A549 (cell line): ENCODE measurements around the gene MSTN. TPM values are rescaled to one million over a fixed set of nuclear protein-coding genes. Genes with fewer than 3 reads are reported as not detected.

Experiments used
- ATAC-seq, 2 experiments: fragments of 200-7000 bp in 1 of 2; fragments of >200 bp in 1 of 2; cut with Nextera tagmentation in 1 of 2; cut with Tn5 transposase in 1 of 2; 3 replicates each; pipeline versions ENCODE4 v1.8.0 to v1.9.1; 2018 to 2020; ENCODE audit warnings: mild to moderate bottlenecking in 1 of 2, moderate library complexity in 1 of 2
- CTCF ChIA-PET: fragments of 300-600 bp; sonication (Branson Sonifier 250); formaldehyde crosslinking; extraction: SDS; loops from one replicate; lab custom pipeline; 2021; ENCODE audit warnings: antibody characterized with exemption, inconsistent platforms; lab: Yijun Ruan, JAX
- POLR2A ChIA-PET: fragments of 350-600 bp; formaldehyde crosslinking; extraction: SDS; loops from one replicate; lab custom pipeline; 2021; ENCODE audit warnings: antibody characterized with exemption, inconsistent platforms; lab: Yijun Ruan, JAX
- DNase-seq, 2 experiments: peaks; one replicate each; pipeline versions ENCODE4 v3.0.0 to v3.0.0-alpha.2; 2011 to 2016; ENCODE audit warnings: low read depth in 1 of 2, low spot score in 1 of 2
- FAIRE-seq: peaks from 2 replicates; lab custom pipeline; 2011; peaks lifted over from hg19 to GRCh38; lab: Jason Lieb, UNC
- H3K27ac ChIP-seq, 2 experiments: fragments of >200 bp; sonication (Bioruptor Twin); formaldehyde crosslinking; 3 replicates each; pipeline ENCODE4 v1.5.1; 2016 to 2017
- H3K4me1 ChIP-seq: fragments of >200 bp; sonication (Bioruptor Twin); formaldehyde crosslinking; 3 replicates; pipeline ENCODE4 v1.6.1; 2016
- H3K4me2 ChIP-seq: fragments of >200 bp; sonication (Bioruptor Twin); formaldehyde crosslinking; 3 replicates; pipeline ENCODE4 v1.6.1; 2016
- H3K4me3 ChIP-seq: fragments of >200 bp; sonication (Bioruptor Twin); formaldehyde crosslinking; 3 replicates; pipeline ENCODE4 v1.5.1; 2016
- H3K9me3 ChIP-seq: fragments of >200 bp; sonication (Bioruptor Twin); formaldehyde crosslinking; 3 replicates; pipeline ENCODE4 v1.6.1; 2016
- ATOH8 ChIP-seq: fragments of 250-450 bp; sonication (Bioruptor Pico); IDR thresholded peaks from 2 replicates; pipeline ENCODE4 v1.5.0; 2020; ENCODE audit warnings: low read depth, mild to moderate bottlenecking, moderate library complexity
- BCL3 ChIP-seq: fragments of >200 bp; sonication (Bioruptor Twin); formaldehyde crosslinking; IDR thresholded peaks from 3 replicates; pipeline ENCODE4 v1.6.1; 2016
- CBX8 ChIP-seq: fragments of 200-600 bp; sonication (generic); IDR thresholded peaks from 2 replicates; pipeline ENCODE4 v1.6.1; 2016
- CHD2 ChIP-seq: fragments of 150-350 bp; IDR thresholded peaks from 2 replicates; pipeline ENCODE4 v1.6.1; 2014; ENCODE audit warnings: low read length; ENCODE audit not compliant: partially characterized antibody
- CHD4 ChIP-seq: fragments of 200-600 bp; sonication (generic); IDR thresholded peaks from 2 replicates; pipeline ENCODE4 v1.6.1; 2016; ENCODE audit warnings: antibody characterized with exemption, mild to moderate bottlenecking, borderline replicate concordance
- CTCF ChIP-seq: fragments of >200 bp; sonication (Bioruptor Twin); formaldehyde crosslinking; IDR thresholded peaks from 3 replicates; pipeline ENCODE4 v1.5.1; 2016
- EHF ChIP-seq: fragments of 250-450 bp; sonication (Bioruptor Pico); IDR thresholded peaks from 2 replicates; pipeline ENCODE4 v1.5.0; 2020; ENCODE audit warnings: mild to moderate bottlenecking
- EHMT2 ChIP-seq: fragments of 200-600 bp; sonication (generic); IDR thresholded peaks from 2 replicates; pipeline ENCODE4 v1.6.1; 2016; ENCODE audit warnings: antibody characterized with exemption, low read depth, mild to moderate bottlenecking, moderate library complexity
- ESRRA ChIP-seq: fragments of 150-350 bp; IDR thresholded peaks from 2 replicates; pipeline ENCODE4 v1.6.1; 2014; ENCODE audit warnings: mild to moderate bottlenecking, low read length, borderline replicate concordance
- FOSB ChIP-seq: fragments of 250-450 bp; sonication (Bioruptor Pico); IDR thresholded peaks from 2 replicates; pipeline ENCODE4 v1.5.0; 2020; ENCODE audit warnings: mild to moderate bottlenecking, moderate library complexity
- FOSL2 ChIP-seq, 2 experiments: fragments of 450-650 bp in 1 of 2; fragments of >200 bp in 1 of 2; sonication (Bioruptor Twin) in 1 of 2; formaldehyde crosslinking; IDR thresholded peaks; 2 replicates each; pipeline versions ENCODE4 v1.5.0 to v1.6.1; 2016 to 2020; ENCODE audit warnings: mild to moderate bottlenecking in 1 of 2, moderate library complexity in 1 of 2
- HES2 ChIP-seq: fragments of >200 bp; sonication (Bioruptor Twin); formaldehyde crosslinking; IDR thresholded peaks from 2 replicates; pipeline ENCODE4 v1.6.1; 2016
- HEYL ChIP-seq: fragments of 250-450 bp; sonication (Bioruptor Pico); IDR thresholded peaks from 2 replicates; pipeline ENCODE4 v1.8.0; 2021; ENCODE audit warnings: mild to moderate bottlenecking, moderate library complexity
- HOXA7 ChIP-seq: fragments of 250-450 bp; sonication (Bioruptor Pico); IDR thresholded peaks from 2 replicates; pipeline ENCODE4 v1.5.0; 2020; ENCODE audit warnings: mild to moderate bottlenecking, moderate library complexity
- JUNB ChIP-seq: fragments of >200 bp; sonication (Bioruptor Twin); formaldehyde crosslinking; IDR thresholded peaks from 2 replicates; pipeline ENCODE4 v1.6.1; 2016
- KDM5A ChIP-seq: fragments of 200-600 bp; sonication (generic); IDR thresholded peaks from 2 replicates; pipeline ENCODE4 v1.6.1; 2016; ENCODE audit warnings: antibody characterized with exemption, mild to moderate bottlenecking
- MAFK ChIP-seq: fragments of 450-650 bp; IDR thresholded peaks from 2 replicates; pipeline ENCODE4 v1.6.1; 2014; ENCODE audit not compliant: partially characterized antibody
- MAX ChIP-seq: IDR thresholded peaks from 2 replicates; pipeline ENCODE4 v1.6.1; 2012
- MAZ ChIP-seq: fragments of 150-350 bp; IDR thresholded peaks from 2 replicates; pipeline ENCODE4 v1.6.1; 2014; ENCODE audit warnings: antibody characterized with exemption, low read depth, low read length, borderline replicate concordance
- MYC ChIP-seq: IDR thresholded peaks from 2 replicates; pipeline ENCODE4 v1.6.1; 2012; ENCODE audit warnings: mild to moderate bottlenecking, inconsistent platforms, low read length, improper control_type of control experiment, borderline replicate concordance
- NFE2L2 ChIP-seq: fragments of 150-350 bp; conservative IDR thresholded peaks from 2 replicates; pipeline ENCODE4 v1.6.1; 2014; ENCODE audit warnings: low read length
- PBX3 ChIP-seq: IDR thresholded peaks from 2 replicates; pipeline ENCODE4 v1.6.1; 2012
- PHF8 ChIP-seq: fragments of 200-600 bp; sonication (generic); IDR thresholded peaks from 2 replicates; pipeline ENCODE4 v1.6.1; 2016; ENCODE audit warnings: low read depth, mild to moderate bottlenecking, antibody characterized with exemption, moderate library complexity, borderline replicate concordance
- RARB ChIP-seq: fragments of 250-450 bp; sonication (Bioruptor Pico); IDR thresholded peaks from 2 replicates; pipeline ENCODE4 v1.8.0; 2021; ENCODE audit warnings: mild to moderate bottlenecking, moderate library complexity
- RNF2 ChIP-seq: fragments of 200-600 bp; sonication (generic); IDR thresholded peaks from 2 replicates; pipeline ENCODE4 v1.6.1; 2016; ENCODE audit warnings: low read depth, mild to moderate bottlenecking, antibody characterized with exemption, moderate library complexity, borderline replicate concordance
- TFCP2L1 ChIP-seq: fragments of 250-450 bp; sonication (Bioruptor Pico); IDR thresholded peaks from 2 replicates; pipeline ENCODE4 v1.5.0; 2021; ENCODE audit warnings: mild to moderate bottlenecking
- ZC3H11A ChIP-seq: fragments of 450-650 bp; IDR thresholded peaks from 2 replicates; pipeline ENCODE4 v1.6.1; 2014; ENCODE audit warnings: antibody characterized with exemption, mild to moderate bottlenecking
- ZNF302 ChIP-seq: fragments of 250-450 bp; sonication (Bioruptor Pico); IDR thresholded peaks from 2 replicates; pipeline ENCODE4 v1.9.0; 2021; ENCODE audit warnings: inconsistent platforms, mild to moderate bottlenecking, moderate library complexity
- WGBS: methylation state at CpG from one replicate; pipeline ENCODE4 v1.1.6; 2017; ENCODE audit errors: missing lambda C conversion rate; 5-methylcytosine and 5-hydroxymethylcytosine counted together
- polyA minus RNA-seq: library from RNA; depleted of rRNA, polyadenylated mRNA; stranded (reverse); fragments of >200 nt; gene quantifications from 2 replicates; pipeline ENCODE4 v1.2.3, GENCODE V29; 2011; rRNA and poly(A)+ RNA removed
- polyA plus RNA-seq, 4 experiments: library from polyadenylated mRNA; depleted of rRNA in 3 of 4; stranded (reverse); fragments of >200 nt; fragmentation: RNase III in 1 of 4; extraction: RNeasy Plus Mini Kit Qiagen cat#74134 plus additional on column Dnase treatment in 1 of 4; gene quantifications; 2 replicates in 3 of 4; 3 replicates in 1 of 4; pipeline ENCODE4 v1.2.3, GENCODE V29; 2011 to 2017

MSTN gene
- polyA plus RNA-seq (2011; rRNA removed) (0.13 and 0.20 TPM in 2 replicates), polyA plus RNA-seq (2017; fragmentation: RNase III; extraction: RNeasy Plus Mini Kit Qiagen cat#74134 plus additional on column Dnase treatment) (0.03 to 0.06 TPM (median 0.05 TPM) in 3 replicates), polyA minus RNA-seq (not detected in 2 replicates)
- not detected in 2 replicates for polyA plus RNA-seq (2012; cell fraction: cytosol; rRNA removed)
- 0.04 and 0.05 TPM in 2 replicates for polyA plus RNA-seq (2012; cell fraction: nucleus; rRNA removed)

- Histone ChIP-seq H3K4me2 (no peak within 1 kb of the TSS), H3K4me1 (no peaks in the 10 kb centered on the region), H3K27ac (no peak within 1 kb of the TSS), H3K4me3 (no peak within 1 kb of the TSS)
- ATAC-seq (no peak), FAIRE-seq (no peak), DNase-seq (no peak)
- POLR2A ChIA-PET, result no interaction called here
- 91% methylated on average over 2 of the region's 2 CpGs for WGBS
- no peak for TF ChIP-seq ZC3H11A
- TF ChIP-seq TFCP2L1 (CRISPR knock-in tag), result no peak
- no peak for TF ChIP-seq ATOH8 (CRISPR knock-in tag)
- no peak for TF ChIP-seq CBX8
- TF ChIP-seq RARB (CRISPR knock-in tag), result no peak
- TF ChIP-seq ESRRA, result no peak
- no peak for TF ChIP-seq MAX
- TF ChIP-seq FOSL2 (IDR thresholded peaks at IDR 0.05), result no peak
- TF ChIP-seq FOSL2 (CRISPR knock-in tag; IDR thresholded peaks at IDR 0.05), result no peak
- no peak for TF ChIP-seq KDM5A
- TF ChIP-seq CHD4, result no peak
- TF ChIP-seq BCL3, result no peak
- no peak for TF ChIP-seq HES2
- TF ChIP-seq FOSB (CRISPR knock-in tag), result no peak
- TF ChIP-seq, all 56 proteins: peak for 0
- CTCF ChIA-PET, result interaction anchor here (0.6 to 1.3 kb wide), 2 partner anchors 7 to 806 kb away, joined by 3 read pairs; no protein-coding TSS in a partner anchor
- H3K9me3 ChIP-seq, result no peaks in the 10 kb centered on the region
These were observed at the start of gene MSTN for GRCh38 chr2:190062601-190063000. TSS of gene MSTN (minus strand) at chr2:190062729. CDS start at chr2:190062596, 133 bp downstream.

GRCh38 chr2:190111166-190111565 is 48.6 kb upstream of the MSTN start:
- Histone ChIP-seq H3K4me3 (no peak overlapping the region), H3K27ac (no peak overlapping the region), H3K4me2 (no peak overlapping the region), H3K9me3 (no peaks in the 10 kb centered on the region), H3K4me1 (no peaks in the 10 kb centered on the region)
- FAIRE-seq, result no peak
- POLR2A ChIA-PET, result no interaction called here
- no peak for DNase-seq
- ATAC-seq, result no peak
- 84% methylated on average over 1 of the region's 1 CpG for WGBS
- CTCF ChIA-PET, result no interaction called here
- TF ChIP-seq CTCF (no peak), EHF (CRISPR knock-in tag) (no peak), NFE2L2 (no peak), CBX8 (no peak), PHF8 (no peak), CHD2 (no peak), HOXA7 (CRISPR knock-in tag) (no peak), RNF2 (no peak), EHMT2 (no peak), PBX3 (no peak), MAFK (no peak), ZC3H11A (no peak), JUNB (no peak), MAZ (no peak), ZNF302 (CRISPR knock-in tag) (no peak), HEYL (CRISPR knock-in tag) (no peak), MYC (no peak), ATOH8 (CRISPR knock-in tag) (no peak)
- TF ChIP-seq, all 56 proteins: peak for 0
